HG03457 (cell line): ENCODE measurements around the gene GJD4.

Source experiments
- ATAC-seq: cut with Tn5 transposase; IDR thresholded peaks from one replicate; pipeline ENCODE4 v1.9.1; 2021; ENCODE audit warnings: moderate number of reproducible peaks; ENCODE audit not compliant: unreplicated experiment

Gene GJD4

DNA sequence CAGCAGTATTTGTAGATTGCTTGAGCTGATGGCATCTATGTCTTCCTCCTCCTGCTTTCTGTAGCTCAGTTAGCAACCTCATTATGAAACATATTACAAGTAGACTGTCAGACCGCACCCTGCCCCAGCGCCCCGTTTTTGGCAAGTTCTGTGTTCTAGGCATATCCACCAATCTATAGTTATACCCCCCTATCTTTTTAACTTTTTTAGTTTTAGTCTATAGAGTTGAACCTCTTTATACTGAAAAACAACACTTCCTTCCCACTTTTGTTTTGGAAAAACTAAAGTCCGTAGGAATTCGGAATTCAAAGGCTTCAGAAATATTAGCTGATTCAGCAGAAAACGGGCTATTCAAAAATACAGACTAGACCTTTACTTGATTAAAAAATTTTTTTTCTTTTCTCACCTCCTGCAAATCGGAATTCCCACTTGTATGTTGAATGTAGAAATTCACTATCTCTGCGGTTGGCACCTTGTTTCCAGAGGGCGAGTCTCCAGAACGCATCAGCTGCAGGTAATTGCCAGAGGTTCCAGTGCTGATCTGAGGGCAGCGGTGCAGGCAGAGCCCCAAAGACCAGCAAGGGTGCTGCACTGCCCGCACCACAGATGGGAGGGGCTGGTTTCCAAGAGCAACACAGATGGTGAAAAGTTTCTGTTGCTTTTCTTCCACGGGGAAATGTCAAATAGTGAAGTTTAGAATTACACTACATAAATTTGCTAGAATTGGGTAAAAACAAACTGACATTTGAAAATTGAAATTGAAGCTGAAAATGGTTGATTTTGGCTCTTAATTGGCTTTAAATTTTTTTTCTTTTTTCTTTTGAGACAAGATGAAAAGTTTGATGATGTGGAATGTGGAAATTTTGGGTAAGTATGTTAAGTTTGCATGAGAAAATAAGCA, 39.2 kb downstream of the GJD4 start:
- no peak for ATAC-seq

DNA sequence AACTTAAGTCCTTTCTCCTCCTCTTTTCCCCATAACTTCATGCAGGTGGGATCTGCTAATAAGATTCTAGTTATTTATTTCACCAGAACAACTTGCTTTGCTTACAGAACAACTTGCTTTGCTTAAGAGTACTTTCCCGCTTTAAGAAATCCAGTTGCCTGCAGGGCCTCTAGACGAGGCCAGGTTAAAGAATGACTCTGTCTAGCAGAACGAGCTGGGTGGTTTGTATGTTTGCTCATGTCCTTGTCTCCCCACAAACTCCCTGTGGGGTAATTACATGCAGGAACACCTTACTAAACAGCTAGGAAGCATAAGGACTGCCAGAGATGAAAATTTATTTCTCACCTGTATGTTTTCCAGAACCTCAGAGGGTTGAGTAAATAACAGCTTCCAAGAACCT, 45.8 kb downstream of the GJD4 start:
- no peak for ATAC-seq

DNA sequence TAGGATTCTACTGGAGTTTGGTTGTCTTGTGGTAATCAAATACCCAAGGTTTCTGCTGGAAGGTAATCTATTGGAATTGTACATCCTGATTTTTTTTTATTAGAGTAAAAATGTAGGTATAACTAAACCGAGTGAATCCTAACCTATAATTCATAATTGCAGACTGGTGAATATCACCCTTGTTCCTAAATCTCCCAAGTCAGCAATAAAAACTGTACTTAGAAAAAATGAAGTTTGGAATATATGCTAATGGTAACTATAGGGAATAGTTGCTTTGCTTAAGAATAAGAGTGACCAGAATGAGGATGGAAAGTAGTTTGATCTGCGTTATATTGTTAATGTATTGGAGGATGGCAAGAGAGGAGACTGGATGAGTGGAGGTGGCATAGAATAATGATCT, 47.7 kb downstream of the GJD4 start:
- ATAC-seq: no peak

DNA sequence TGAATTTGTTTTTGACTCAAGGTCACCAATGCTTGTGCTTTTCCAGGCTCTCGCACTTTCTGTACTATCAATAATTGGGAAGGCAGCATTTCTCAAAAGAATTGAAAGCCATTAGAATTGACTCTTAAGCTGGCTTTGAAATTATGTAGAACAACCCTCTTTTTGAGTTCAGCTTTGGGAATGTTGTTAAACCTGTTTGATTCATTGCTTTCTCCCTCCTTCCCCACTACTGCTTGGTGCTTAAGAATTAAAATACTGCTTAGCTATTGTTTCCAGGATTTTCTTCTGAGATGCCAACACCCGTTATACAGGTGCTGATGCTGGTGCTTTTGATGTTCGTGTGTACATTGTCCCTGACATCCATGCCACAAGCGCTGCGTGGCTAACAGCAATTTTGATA, 52.5 kb downstream of the GJD4 start:
- ATAC-seq: no peak
